ENCODE measurements around the gene EFNA5.

DNA sequence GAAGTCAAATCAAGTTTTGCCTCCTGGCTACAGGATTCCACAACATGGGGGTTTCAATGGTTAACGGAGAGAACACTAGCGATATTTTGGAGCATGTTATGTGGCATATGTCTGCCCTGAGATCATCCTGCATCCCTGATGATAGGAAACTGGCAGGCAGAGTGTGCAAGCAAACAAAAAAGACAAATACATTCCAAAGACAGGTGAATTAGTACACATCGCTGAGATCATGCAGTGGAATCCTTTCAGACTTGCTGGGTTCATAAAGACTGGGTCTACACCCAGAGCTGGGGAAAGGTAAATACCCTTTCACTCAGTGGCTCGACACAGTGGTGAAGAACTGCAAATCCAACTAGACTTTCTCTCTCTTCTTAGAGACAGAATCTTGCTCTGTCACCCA lies 286.5 kb downstream of the EFNA5 start:
- TF ChIP-seq, protein P1, sequence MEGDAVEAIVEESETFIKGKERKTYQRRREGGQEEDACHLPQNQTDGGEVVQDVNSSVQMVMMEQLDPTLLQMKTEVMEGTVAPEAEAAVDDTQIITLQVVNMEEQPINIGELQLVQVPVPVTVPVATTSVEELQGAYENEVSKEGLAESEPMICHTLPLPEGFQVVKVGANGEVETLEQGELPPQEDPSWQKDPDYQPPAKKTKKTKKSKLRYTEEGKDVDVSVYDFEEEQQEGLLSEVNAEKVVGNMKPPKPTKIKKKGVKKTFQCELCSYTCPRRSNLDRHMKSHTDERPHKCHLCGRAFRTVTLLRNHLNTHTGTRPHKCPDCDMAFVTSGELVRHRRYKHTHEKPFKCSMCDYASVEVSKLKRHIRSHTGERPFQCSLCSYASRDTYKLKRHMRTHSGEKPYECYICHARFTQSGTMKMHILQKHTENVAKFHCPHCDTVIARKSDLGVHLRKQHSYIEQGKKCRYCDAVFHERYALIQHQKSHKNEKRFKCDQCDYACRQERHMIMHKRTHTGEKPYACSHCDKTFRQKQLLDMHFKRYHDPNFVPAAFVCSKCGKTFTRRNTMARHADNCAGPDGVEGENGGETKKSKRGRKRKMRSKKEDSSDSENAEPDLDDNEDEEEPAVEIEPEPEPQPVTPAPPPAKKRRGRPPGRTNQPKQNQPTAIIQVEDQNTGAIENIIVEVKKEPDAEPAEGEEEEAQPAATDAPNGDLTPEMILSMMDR (IDR thresholded peaks at IDR 0.05 in 2 of 3, conservative IDR thresholded peaks at IDR 0.05 in 1 of 3; ENCODE audit: control insufficient read depth in 2 of 3, extremely low read depth in 1 of 3, insufficient read depth in 1 of 3, low read depth in 3 of 3, low read length in 3 of 3), result no peak
- TF ChIP-seq EGR1 (IDR thresholded peaks at IDR 0.05; ENCODE audit: borderline replicate concordance in 1 of 2, low read depth in 2 of 2, low read length in 2 of 2), result no peak
- TF ChIP-seq YY1 (IDR thresholded peaks at IDR 0.05; ENCODE audit: low read depth, low read length), result no peak
- no peak for TF ChIP-seq NR2C2 (IDR thresholded peaks at IDR 0.05; ENCODE audit: borderline replicate concordance, control insufficient read depth, insufficient read length, low read depth)
- no peak for TF ChIP-seq EZH2 (IDR thresholded peaks at IDR 0.05; ENCODE audit: borderline replicate concordance, control insufficient read depth, low read depth, low read length)
- no peak for TF ChIP-seq NR2F1 (conservative IDR thresholded peaks at IDR 0.05)
- TF ChIP-seq BRCA1 (IDR thresholded peaks at IDR 0.05; ENCODE audit: low read depth, low read length), result no peak
- TF ChIP-seq POLR2AphosphoS5 (IDR thresholded peaks at IDR 0.05; ENCODE audit: low read length), result no peak
- no peak for TF ChIP-seq POLR2A (IDR thresholded peaks at IDR 0.05; ENCODE audit: low read depth, low read length)
- TF ChIP-seq NRF1 (conservative IDR thresholded peaks at IDR 0.05; ENCODE audit: low read depth, low read length), result no peak
- TF ChIP-seq SMAD1 (IDR thresholded peaks at IDR 0.05; ENCODE audit: low read depth, partially characterized antibody), result no peak
- no peak for TF ChIP-seq RCOR1 (conservative IDR thresholded peaks at IDR 0.05; ENCODE audit: low read depth, low read length)
